Astrocyte (in vitro differentiated cells and primary cell): Measurements from ENCODE around the gene DNER. TPM values are rescaled to one million over a fixed set of nuclear protein-coding genes. Genes with fewer than 3 reads are reported as not detected.

Source experiments
- DNase-seq: peaks from one replicate; pipeline ENCODE4 v3.0.0-alpha.2; 2010; ENCODE audit warnings: low read depth
- FAIRE-seq: peaks from 2 replicates; lab custom pipeline; 2011; peaks lifted over from hg19 to GRCh38; lab: Jason Lieb, UNC
- H2AFZ ChIP-seq: 2 replicates; pipeline ENCODE4 v1.6.0; 2012; ENCODE audit warnings: low read depth, low read length, inconsistent platforms
- H3K27ac ChIP-seq: 2 replicates; pipeline ENCODE4 v1.5.1; 2011; ENCODE audit warnings: low read depth, low read length, inconsistent platforms
- H3K27me3 ChIP-seq: 2 replicates; pipeline ENCODE4 v1.6.0; 2011; ENCODE audit warnings: low read length, inconsistent platforms; ENCODE audit not compliant: insufficient read depth
- H3K36me3 ChIP-seq: 2 replicates; pipeline ENCODE4 v1.5.1; 2011; ENCODE audit warnings: low read length, inconsistent platforms; ENCODE audit not compliant: insufficient read depth
- H3K4me1 ChIP-seq: 2 replicates; pipeline ENCODE4 v1.5.1; 2011; ENCODE audit warnings: low read length, inconsistent platforms; ENCODE audit not compliant: insufficient read depth
- H3K4me2 ChIP-seq: 2 replicates; pipeline ENCODE4 v1.6.0; 2012; ENCODE audit warnings: low read length, inconsistent platforms
- H3K4me3 ChIP-seq: 2 replicates; pipeline ENCODE4 v1.5.1; 2011; ENCODE audit warnings: low read depth, mild to moderate bottlenecking, low read length, inconsistent platforms; ENCODE audit not compliant: insufficient read depth
- H3K79me2 ChIP-seq: 2 replicates; pipeline ENCODE4 v1.6.0; 2012; ENCODE audit warnings: mild to moderate bottlenecking, low read length, inconsistent platforms; ENCODE audit not compliant: insufficient read depth
- H3K9ac ChIP-seq: 2 replicates; pipeline ENCODE4 v1.6.0; 2012; ENCODE audit warnings: mild to moderate bottlenecking, low read length, inconsistent platforms
- H3K9me3 ChIP-seq: 2 replicates; pipeline ENCODE4 v1.5.1; 2012; ENCODE audit warnings: low read depth, mild to moderate bottlenecking, low read length, inconsistent platforms; ENCODE audit not compliant: insufficient read depth
- H4K20me1 ChIP-seq: 2 replicates; pipeline ENCODE4 v1.6.0; 2012; ENCODE audit warnings: low read length, inconsistent platforms; ENCODE audit not compliant: insufficient read depth
- H3K27ac Mint-ChIP-seq: one replicate; pipeline ENCODE4 v1.8.0; 2021; ENCODE audit warnings: mild to moderate bottlenecking, mixed read lengths; ENCODE audit not compliant: unreplicated experiment
- H3K27me3 Mint-ChIP-seq: one replicate; pipeline ENCODE4 v1.8.0; 2021; ENCODE audit warnings: low read depth, mixed read lengths; ENCODE audit not compliant: unreplicated experiment
- H3K36me3 Mint-ChIP-seq: one replicate; pipeline ENCODE4 v1.8.0; 2021; ENCODE audit warnings: low read depth, mixed read lengths; ENCODE audit not compliant: unreplicated experiment
- H3K4me1 Mint-ChIP-seq: one replicate; pipeline ENCODE4 v1.8.0; 2021; ENCODE audit warnings: low read depth, mixed read lengths; ENCODE audit not compliant: unreplicated experiment
- H3K4me3 Mint-ChIP-seq: one replicate; pipeline ENCODE4 v1.8.0; 2021; ENCODE audit warnings: mild to moderate bottlenecking, moderate library complexity, mixed read lengths; ENCODE audit not compliant: unreplicated experiment
- H3K9me3 Mint-ChIP-seq: one replicate; pipeline ENCODE4 v1.8.0; 2021; ENCODE audit warnings: mild to moderate bottlenecking, mixed read lengths; ENCODE audit not compliant: unreplicated experiment
- CTCF ChIP-seq: IDR thresholded peaks from 2 replicates; pipeline ENCODE4 v1.5.1; 2011; ENCODE audit warnings: low read depth, mild to moderate bottlenecking, inconsistent platforms, low read length, moderate library complexity; ENCODE audit not compliant: insufficient read depth
- EZH2 ChIP-seq: IDR thresholded peaks from 2 replicates; pipeline ENCODE4 v1.6.1; 2012; ENCODE audit warnings: mild to moderate bottlenecking, low read length, inconsistent platforms; ENCODE audit not compliant: insufficient read depth
- total RNA-seq: library from RNA; stranded (reverse); gene quantifications from 2 replicates; pipeline ENCODE4 v1.2.1, GENCODE V29; 2021

The DNER gene
- total RNA-seq, 1 donor from 2014 or later = 1.0 TPM

GRCh38 chr2:229521576-229521975 is 192.8 kb downstream of the DNER start:
- Mint-ChIP-seq H3K27ac (no peak overlapping the region), H3K9me3 (no peaks in the 10 kb centered on the region), H3K36me3 (no peaks in the 10 kb centered on the region), H3K27me3 (peaks cover 3% of the 10 kb centered on the region), H3K4me3 (no peak overlapping the region), H3K4me1 (peaks cover 10% of the 10 kb centered on the region)
- Histone ChIP-seq H3K4me3 (no peak overlapping the region), H3K36me3 (no peaks in the 10 kb centered on the region), H3K27me3 (no peaks in the 10 kb centered on the region), H2AFZ (no peak overlapping the region), H3K9me3 (no peaks in the 10 kb centered on the region), H3K9ac (no peak overlapping the region), H3K4me1 (no peaks in the 10 kb centered on the region), H3K27ac (no peak overlapping the region), H4K20me1 (no peaks in the 10 kb centered on the region), H3K4me2 (no peak overlapping the region), H3K79me2 (no peaks in the 10 kb centered on the region)
- DNase-seq (no peak), FAIRE-seq (no peak)
- TF ChIP-seq CTCF (no peak), EZH2 (no peak)

GRCh38 chr2:229520691-229521096 is 193.7 kb downstream of the DNER start:
- Mint-ChIP-seq H3K4me3 (no peak overlapping the region), H3K4me1 (peaks cover 10% of the 10 kb centered on the region), H3K36me3 (no peaks in the 10 kb centered on the region), H3K27ac (no peak overlapping the region), H3K27me3 (peaks cover 3% of the 10 kb centered on the region), H3K9me3 (no peaks in the 10 kb centered on the region)
- FAIRE-seq (no peak), DNase-seq (no peak)
- H2AFZ ChIP-seq = no peak overlapping the region
- TF ChIP-seq EZH2 = no peak
- TF ChIP-seq CTCF = no peak
- no peak overlapping the region for H3K4me3 ChIP-seq
- no peaks in the 10 kb centered on the region for H3K27me3 ChIP-seq
- H4K20me1 ChIP-seq = no peaks in the 10 kb centered on the region
- no peak overlapping the region for H3K9ac ChIP-seq
- H3K4me2 ChIP-seq = no peak overlapping the region
- H3K36me3 ChIP-seq = no peaks in the 10 kb centered on the region
- H3K9me3 ChIP-seq = no peaks in the 10 kb centered on the region
- no peak overlapping the region for H3K27ac ChIP-seq
- no peaks in the 10 kb centered on the region for H3K79me2 ChIP-seq
- H3K4me1 ChIP-seq = no peaks in the 10 kb centered on the region

- no peak overlapping the region for H3K9ac ChIP-seq
- H3K27ac Mint-ChIP-seq = peak overlapping the region; percentile 49
- H3K4me1 Mint-ChIP-seq = peaks cover 10% of the 10 kb centered on the region
- DNase-seq = peak; percentile 18
- H3K4me3 ChIP-seq = no peak overlapping the region
- H3K36me3 Mint-ChIP-seq = no peaks in the 10 kb centered on the region
- no peak overlapping the region for H3K27ac ChIP-seq
- no peak for FAIRE-seq
- peaks cover 3% of the 10 kb centered on the region for H3K27me3 Mint-ChIP-seq
- no peak overlapping the region for H2AFZ ChIP-seq
- H3K4me1 ChIP-seq = no peaks in the 10 kb centered on the region
- H3K4me3 Mint-ChIP-seq = no peak overlapping the region
- no peaks in the 10 kb centered on the region for H4K20me1 ChIP-seq
- no peaks in the 10 kb centered on the region for H3K27me3 ChIP-seq
- H3K36me3 ChIP-seq = no peaks in the 10 kb centered on the region
- H3K4me2 ChIP-seq = no peak overlapping the region
- no peaks in the 10 kb centered on the region for H3K9me3 ChIP-seq
- H3K79me2 ChIP-seq = no peaks in the 10 kb centered on the region
- TF ChIP-seq CTCF = no peak
- TF ChIP-seq EZH2 = no peak
- H3K9me3 Mint-ChIP-seq = no peaks in the 10 kb centered on the region
These were observed 194.5 kb downstream of the DNER start for GRCh38 chr2:229519655-229520430.
